GM23338 (cell line): ENCODE results near the gene DCST1. TPM values are rescaled to one million over a fixed set of nuclear protein-coding genes. Genes with fewer than 3 reads are reported as not detected.

Experiments used
- ATAC-seq: fragments of 200-7000 bp; cut with Tn5 transposase; 3 replicates; pipeline ENCODE4 v1.9.1; 2020
- DNase-seq: peaks from one replicate; pipeline ENCODE4 v3.0.0-alpha.2; 2015; ENCODE audit warnings: low spot score
- H2AFZ ChIP-seq: fragments of 200-600 bp; sonication (generic); 2 replicates; pipeline ENCODE4 v1.8.0; 2016; ENCODE audit warnings: antibody characterized with exemption, mild to moderate bottlenecking, moderate library complexity
- H3F3A ChIP-seq: fragments of 200-600 bp; sonication (generic); replicated peaks from 2 replicates; pipeline ENCODE4 v1.8.0; 2017; ENCODE audit warnings: antibody characterized with exemption, mixed run types, low read depth
- H3K27ac ChIP-seq: fragments of 200-600 bp; sonication (generic); 2 replicates; pipeline ENCODE4 v1.6.1; 2016; ENCODE audit warnings: low read depth
- H3K27me3 ChIP-seq: fragments of 200-600 bp; sonication (generic); 2 replicates; pipeline ENCODE4 v1.8.0; 2016; ENCODE audit warnings: mild to moderate bottlenecking, mixed run types, moderate library complexity; ENCODE audit not compliant: insufficient read depth
- H3K36me3 ChIP-seq: fragments of 200-600 bp; sonication (generic); 2 replicates; pipeline ENCODE4 v1.8.0; 2016; ENCODE audit warnings: mild to moderate bottlenecking; ENCODE audit not compliant: insufficient read depth
- H3K4me1 ChIP-seq: fragments of 200-600 bp; sonication (generic); 2 replicates; pipeline ENCODE4 v1.8.0; 2016; ENCODE audit warnings: mild to moderate bottlenecking, moderate library complexity; ENCODE audit not compliant: insufficient read depth
- H3K4me2 ChIP-seq: fragments of 200-600 bp; sonication (generic); 2 replicates; pipeline ENCODE4 v1.7.1; 2017; ENCODE audit warnings: mixed run types
- H3K4me3 ChIP-seq: fragments of 200-600 bp; sonication (generic); 2 replicates; pipeline ENCODE4 v1.6.1; 2016; ENCODE audit warnings: mixed run types
- H3K79me2 ChIP-seq: fragments of 200-600 bp; sonication (generic); replicated peaks from 2 replicates; pipeline ENCODE4 v1.8.0; 2017; ENCODE audit warnings: mild to moderate bottlenecking; ENCODE audit not compliant: insufficient read depth
- H3K9me2 ChIP-seq: fragments of 200-600 bp; sonication (generic); 2 replicates; pipeline ENCODE4 v1.8.0; 2017; ENCODE audit not compliant: insufficient read depth
- H4K20me1 ChIP-seq: fragments of 200-600 bp; sonication (generic); replicated peaks from 2 replicates; pipeline ENCODE4 v1.8.0; 2017; ENCODE audit warnings: mild to moderate bottlenecking; ENCODE audit not compliant: insufficient read depth
- H3K27ac Mint-ChIP-seq: 2 replicates; pipeline ENCODE4 v1.8.0; 2020; ENCODE audit warnings: inconsistent platforms, mild to moderate bottlenecking, moderate library complexity, mixed read lengths
- H3K27me3 Mint-ChIP-seq: 3 replicates; pipeline ENCODE4 v1.8.0; 2022; ENCODE audit warnings: low read depth, mild to moderate bottlenecking, moderate library complexity, mixed read lengths, inconsistent platforms; ENCODE audit not compliant: insufficient read depth, poor library complexity
- H3K36me3 Mint-ChIP-seq: 3 replicates; pipeline ENCODE4 v1.8.0; 2021; ENCODE audit warnings: low read depth, mild to moderate bottlenecking, inconsistent platforms, moderate library complexity, mixed read lengths
- H3K4me1 Mint-ChIP-seq: 3 replicates; pipeline ENCODE4 v1.8.0; 2020; ENCODE audit warnings: mild to moderate bottlenecking, inconsistent platforms, mixed read lengths
- H3K4me3 Mint-ChIP-seq: 3 replicates; pipeline ENCODE4 v1.8.0; 2021; ENCODE audit warnings: moderate library complexity, mild to moderate bottlenecking, inconsistent platforms, mixed read lengths
- H3K9me3 Mint-ChIP-seq: 3 replicates; pipeline ENCODE4 v1.8.0; 2020; ENCODE audit warnings: moderate library complexity, mild to moderate bottlenecking, inconsistent platforms, mixed read lengths
- CREB1 ChIP-seq: fragments of 250-450 bp; sonication (Bioruptor Pico); IDR thresholded peaks from 2 replicates; pipeline ENCODE4 v1.5.0; 2020; ENCODE audit warnings: low read depth, mild to moderate bottlenecking, moderate library complexity
- CTCF ChIP-seq, 2 experiments: fragments of 200-600 bp in 1 of 2; sonication (generic) in 1 of 2; conservative IDR thresholded peaks; 2 replicates each; pipeline versions ENCODE4 v1.5.1 to v1.6.1; 2016 to 2017; ENCODE audit warnings: antibody characterized with exemption in 2 of 2, low read depth in 2 of 2, mild to moderate bottlenecking in 2 of 2, moderate library complexity in 1 of 2
- ETS1 ChIP-seq: IDR thresholded peaks from 2 replicates; pipeline ENCODE4 v1.6.1; 2016; ENCODE audit warnings: antibody characterized with exemption
- EZH2 ChIP-seq: fragments of 200-600 bp; sonication (generic); IDR thresholded peaks from one replicate; pipeline ENCODE4 v1.8.0; 2017; ENCODE audit warnings: antibody characterized with exemption, mild to moderate bottlenecking, low read depth; ENCODE audit not compliant: unreplicated experiment
- EZH2phosphoT487 ChIP-seq: fragments of 200-600 bp; sonication (generic); IDR thresholded peaks from one replicate; pipeline ENCODE4 v1.8.1; 2018; ENCODE audit warnings: antibody characterized with exemption; ENCODE audit not compliant: unreplicated experiment
- JUNB ChIP-seq: IDR thresholded peaks from one replicate; pipeline ENCODE4 v1.6.1; 2016; ENCODE audit warnings: antibody characterized with exemption; ENCODE audit not compliant: unreplicated experiment
- NANOG ChIP-seq: IDR thresholded peaks from 2 replicates; pipeline ENCODE4 v1.6.1; 2016; ENCODE audit warnings: antibody characterized with exemption, borderline replicate concordance
- POLR2AphosphoS5 ChIP-seq: IDR thresholded peaks from 2 replicates; pipeline ENCODE4 v1.6.1; 2016; ENCODE audit warnings: antibody characterized with exemption, low read depth
- REST ChIP-seq: IDR thresholded peaks from one replicate; pipeline ENCODE4 v1.6.1; 2018; ENCODE audit warnings: antibody characterized with exemption; ENCODE audit not compliant: unreplicated experiment
- STAT1 ChIP-seq: IDR thresholded peaks from one replicate; pipeline ENCODE4 v1.6.1; 2016; ENCODE audit warnings: antibody characterized with exemption; ENCODE audit not compliant: unreplicated experiment
- ZNF114 ChIP-seq: fragments of 250-450 bp; sonication (Bioruptor Pico); IDR thresholded peaks from 2 replicates; pipeline ENCODE4 v1.5.0; 2020; ENCODE audit warnings: mild to moderate bottlenecking, moderate library complexity
- ZNF331 ChIP-seq: fragments of 250-450 bp; sonication (Bioruptor Pico); IDR thresholded peaks from 2 replicates; pipeline ENCODE4 v1.5.0; 2020; ENCODE audit warnings: low read depth, mild to moderate bottlenecking, moderate library complexity
- ZNF462 ChIP-seq: fragments of 250-450 bp; sonication (Bioruptor Pico); IDR thresholded peaks from 2 replicates; pipeline ENCODE4 v1.5.0; 2020; ENCODE audit warnings: mild to moderate bottlenecking, moderate library complexity
- polyA plus RNA-seq: library from polyadenylated mRNA; unstranded; fragments of >200 nt; fragmentation: Nextera tagmentation; extraction: Ambion mirVana; gene quantifications from 2 replicates; pipeline ENCODE4 v1.2.1, GENCODE V29; 2016
- total RNA-seq: library from RNA; depleted of rRNA; stranded (reverse); fragments of >200 nt; shearing (Covaris generic); gene quantifications from 2 replicates; pipeline ENCODE4 v1.2.3, GENCODE V29; 2014

The DCST1 gene
- total and polyA plus RNA-seq, 2 experiments from 2014 or later: not detected

GRCh38 chr1:155037043-155037442 is 3.4 kb downstream of the DCST1 start:
- no peak overlapping the region for H3K4me3 Mint-ChIP-seq
- H3K9me3 Mint-ChIP-seq: no peaks in the 10 kb centered on the region
- Histone ChIP-seq H3K27me3 (no peaks in the 10 kb centered on the region), H3K4me3 (no peak overlapping the region), H3K27ac (no peak overlapping the region), H3K79me2 (no peaks in the 10 kb centered on the region), H3F3A (no peaks in the 10 kb centered on the region), H3K9me2 (no peaks in the 10 kb centered on the region), H3K4me2 (no peak overlapping the region), H3K4me1 (no peaks in the 10 kb centered on the region), H3K36me3 (no peaks in the 10 kb centered on the region), H2AFZ (no peak overlapping the region), H4K20me1 (no peaks in the 10 kb centered on the region)
- no peak for ATAC-seq
- H3K36me3 Mint-ChIP-seq: no peaks in the 10 kb centered on the region
- H3K27me3 Mint-ChIP-seq: peaks cover 13% of the 10 kb centered on the region
- no peak overlapping the region; the same call in 1 of the 2 replicates for H3K27ac Mint-ChIP-seq
- no peaks in the 10 kb centered on the region; the same call in 2 of the 3 replicates for H3K4me1 Mint-ChIP-seq
- no peak for TF ChIP-seq CTCF (conservative IDR thresholded peaks at IDR 0.05; ENCODE audit: low read depth in 2 of 2)
- TF ChIP-seq EZH2: no peak
- TF ChIP-seq ETS1: no peak
- no peak for TF ChIP-seq STAT1
- TF ChIP-seq CREB1 (CRISPR knock-in tag): no peak
- TF ChIP-seq POLR2AphosphoS5: no peak
- TF ChIP-seq ZNF114: no peak
- TF ChIP-seq EZH2phosphoT487: no peak
- no peak for TF ChIP-seq NANOG
- TF ChIP-seq JUNB: no peak
- no peak for TF ChIP-seq ZNF331 (CRISPR knock-in tag)
- no peak for TF ChIP-seq REST
- no peak for TF ChIP-seq ZNF462 (CRISPR knock-in tag)
- no peak for DNase-seq
